CD4-positive, alpha-beta T cell (primary cell): ENCODE measurements around the gene ACTL10. TPM values are rescaled to one million over a fixed set of nuclear protein-coding genes. Genes with fewer than 3 reads are reported as not detected.

Experiments
- ATAC-seq: fragments of 200-7000 bp; cut with Tn5 transposase; one replicate; pipeline ENCODE4 v1.10.0; 2022; ENCODE audit warnings: mild to moderate bottlenecking; ENCODE audit not compliant: poor library complexity
- CTCF ChIA-PET: fragments of 350-600 bp; sonication (Branson Sonifier 250); formaldehyde crosslinking; loops from one replicate; lab custom pipeline; 2021; ENCODE audit warnings: antibody characterized with exemption, inconsistent platforms; lab: Charles Lee
- POLR2A ChIA-PET: fragments of 350-600 bp; sonication (Branson Sonifier 250); formaldehyde crosslinking; loops from one replicate; lab custom pipeline; 2021; ENCODE audit warnings: antibody characterized with exemption, inconsistent platforms; lab: Charles Lee
- DNase-seq, 14 experiments: peaks; one replicate each; pipeline ENCODE4 v3.0.0-alpha.2; 2013 to 2020; ENCODE audit warnings: mixed read lengths in 2 of 14
- H3K27ac ChIP-seq, 2 donors: one replicate each; pipeline versions ENCODE4 v1.5.1 to v1.7.0; 2013; ENCODE audit warnings: low read length in 2 of 2, low read depth in 1 of 2, mild to moderate bottlenecking in 1 of 2
- H3K27me3 ChIP-seq, 2 experiments: 1 replicate in 1 of 2; 2 replicates in 1 of 2; pipeline versions ENCODE4 v1.6.1 to v1.7.0; 2013; ENCODE audit warnings: low read length in 2 of 2, control low read depth in 1 of 2, mild to moderate bottlenecking in 1 of 2, moderate library complexity in 1 of 2; ENCODE audit not compliant: insufficient read depth in 2 of 2, control insufficient read depth in 1 of 2
- H3K36me3 ChIP-seq: one replicate; pipeline ENCODE4 v1.6.1; 2013; ENCODE audit warnings: low read length, control low read depth; ENCODE audit not compliant: insufficient read depth
- H3K4me1 ChIP-seq: one replicate; pipeline ENCODE4 v1.6.1; 2013; ENCODE audit warnings: low read length, control low read depth; ENCODE audit not compliant: insufficient read depth
- H3K4me3 ChIP-seq: one replicate; pipeline ENCODE4 v1.5.1; 2013; ENCODE audit warnings: mild to moderate bottlenecking, low read length, moderate library complexity
- H3K9me3 ChIP-seq, 2 experiments: 1 replicate in 1 of 2; 2 replicates in 1 of 2; pipeline versions ENCODE4 v1.6.1 to v1.7.0; 2013; ENCODE audit warnings: low read length in 2 of 2, mild to moderate bottlenecking in 2 of 2, control low read depth in 1 of 2, moderate library complexity in 1 of 2; ENCODE audit not compliant: control insufficient read depth in 1 of 2, insufficient read depth in 1 of 2
- H3K27ac Mint-ChIP-seq: one replicate; pipeline ENCODE4 v1.8.0; 2020; ENCODE audit warnings: mixed read lengths
- H3K27me3 Mint-ChIP-seq: one replicate; pipeline ENCODE4 v1.8.0; 2021; ENCODE audit warnings: mixed read lengths
- H3K36me3 Mint-ChIP-seq: one replicate; pipeline ENCODE4 v1.8.0; 2021; ENCODE audit warnings: low read depth, mixed read lengths
- H3K4me1 Mint-ChIP-seq: one replicate; pipeline ENCODE4 v1.8.0; 2021; ENCODE audit warnings: low read depth, mixed read lengths
- H3K4me3 Mint-ChIP-seq: one replicate; pipeline ENCODE4 v1.8.0; 2020; ENCODE audit warnings: mild to moderate bottlenecking, mixed read lengths
- H3K9me3 Mint-ChIP-seq: one replicate; pipeline ENCODE4 v1.8.0; 2020; ENCODE audit warnings: mixed read lengths
- CTCF ChIP-seq: fragments of 200-600 bp; IDR thresholded peaks from one replicate; pipeline ENCODE4 v1.8.0; 2022; ENCODE audit warnings: antibody characterized with exemption, mild to moderate bottlenecking
- intact Hi-C, 2 experiments: fragments of 100-400 bp; cut with DNase I in 1 of 2; cut with micrococcal nuclease in 1 of 2; formaldehyde crosslinking; loops; one replicate each; pipeline versions ENCODE4 v1.15.1 to v1.9.0; 2023 to 2025; cut with DNase I, micrococcal nuclease
- total RNA-seq, 174 experiments: library from RNA in 2 of 174; stranded (reverse) in 2 of 174; gene quantifications; one replicate each; pipeline ENCODE4 v1.2.3 and lab custom pipeline; 2021 to 2026

The ACTL10 gene
- total RNA-seq, 2 experiments from 2014 or later: 0.28 to 0.55 TPM

- intact Hi-C loops: no loop called here
- H3K9me3 ChIP-seq: peaks cover 0 to 20% of the 10 kb centered on the region in 2 experiments
- POLR2A ChIA-PET: no interaction called here
- TF ChIP-seq CTCF: no peak
- Mint-ChIP-seq H3K4me1 (no peaks in the 10 kb centered on the region), H3K27ac (no peak overlapping the region), H3K36me3 (peaks cover 22% of the 10 kb centered on the region), H3K9me3 (no peaks in the 10 kb centered on the region), H3K27me3 (no peaks in the 10 kb centered on the region), H3K4me3 (no peak overlapping the region)
- H3K4me3 ChIP-seq: no peak overlapping the region
- DNase-seq: no peak
- no peaks in the 10 kb centered on the region for H3K27me3 ChIP-seq
- CTCF ChIA-PET: no interaction called here
- H3K36me3 ChIP-seq: peaks cover 18% of the 10 kb centered on the region
- no peak overlapping the region for H3K27ac ChIP-seq
- no peaks in the 10 kb centered on the region for H3K4me1 ChIP-seq
- ATAC-seq: no peak
Measured at GRCh38 chr20:33702861-33703260, 36.1 kb downstream of the ACTL10 start.

- TF ChIP-seq CTCF: no peak
Measured at GRCh38 chr20:33703498-33704137, 36.9 kb downstream of the ACTL10 start.

GRCh38 chr20:33704197-33704924 is 37.6 kb downstream of the ACTL10 start:
- Mint-ChIP-seq H3K36me3 (peaks cover 22% of the 10 kb centered on the region), H3K4me3 (no peak overlapping the region), H3K27ac (no peak overlapping the region), H3K9me3 (no peaks in the 10 kb centered on the region), H3K27me3 (no peaks in the 10 kb centered on the region), H3K4me1 (no peaks in the 10 kb centered on the region)
- H3K36me3 ChIP-seq: peaks cover 18% of the 10 kb centered on the region
- no peaks in the 10 kb centered on the region for H3K4me1 ChIP-seq
- DNase-seq (no peak), ATAC-seq (no peak)
- TF ChIP-seq CTCF: no peak
- intact Hi-C loops: no loop called here
- no peak overlapping the region for H3K27ac ChIP-seq
- H3K9me3 ChIP-seq: peaks cover 0 to 8% of the 10 kb centered on the region in 2 experiments
- H3K27me3 ChIP-seq: no peaks in the 10 kb centered on the region
- no peak overlapping the region for H3K4me3 ChIP-seq
- ChIA-PET CTCF (no interaction called here), POLR2A (no interaction called here)

More at GRCh38 chr20:33703498-33704137, 36.9 kb downstream of the ACTL10 start:
- H3K27ac Mint-ChIP-seq: no peak overlapping the region
- H3K4me3 ChIP-seq: no peak overlapping the region
- no peak overlapping the region for H3K27ac ChIP-seq
- ATAC-seq (no peak), DNase-seq (no peak)
- H3K9me3 ChIP-seq: peaks cover 0 to 13% of the 10 kb centered on the region in 2 experiments
- ChIA-PET POLR2A (no interaction called here), CTCF (no interaction called here)
- no peaks in the 10 kb centered on the region for H3K4me1 Mint-ChIP-seq
- no peaks in the 10 kb centered on the region for H3K27me3 ChIP-seq
- no peaks in the 10 kb centered on the region for H3K27me3 Mint-ChIP-seq
- intact Hi-C loops: no loop called here
- no peak overlapping the region for H3K4me3 Mint-ChIP-seq
- H3K36me3 Mint-ChIP-seq: peaks cover 22% of the 10 kb centered on the region
- no peaks in the 10 kb centered on the region for H3K9me3 Mint-ChIP-seq
- H3K36me3 ChIP-seq: peaks cover 18% of the 10 kb centered on the region
- no peaks in the 10 kb centered on the region for H3K4me1 ChIP-seq
